NCI-H2196 (cell line): Measurements from ENCODE around the gene NPAS3.

Experiments used
- DNase-seq: peaks from one replicate; lab custom pipeline; 2025; ENCODE audit not compliant: unreplicated experiment; lab: John Stamatoyannopoulos, UW

The NPAS3 gene

DNA sequence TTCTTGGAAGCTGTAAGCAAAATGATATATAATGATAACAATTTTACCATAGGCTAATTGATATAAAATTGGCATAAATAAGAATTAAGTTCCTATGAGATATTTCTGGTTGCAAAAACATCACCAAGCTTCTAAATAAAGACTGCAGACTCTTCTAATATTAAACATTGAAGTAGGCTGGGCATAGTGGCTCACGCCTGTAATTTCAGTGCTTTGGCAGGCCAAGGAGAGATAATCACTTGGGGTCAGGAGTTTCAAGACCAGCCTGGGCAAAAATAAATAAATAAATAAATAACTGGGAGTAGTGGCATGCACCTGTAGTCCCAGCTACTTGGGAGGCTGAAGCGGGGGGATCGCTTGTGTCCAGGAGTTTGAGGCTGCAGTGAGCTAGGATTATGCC is 71.8 kb downstream of the NPAS3 start:
- DNase-seq = no peak

DNA sequence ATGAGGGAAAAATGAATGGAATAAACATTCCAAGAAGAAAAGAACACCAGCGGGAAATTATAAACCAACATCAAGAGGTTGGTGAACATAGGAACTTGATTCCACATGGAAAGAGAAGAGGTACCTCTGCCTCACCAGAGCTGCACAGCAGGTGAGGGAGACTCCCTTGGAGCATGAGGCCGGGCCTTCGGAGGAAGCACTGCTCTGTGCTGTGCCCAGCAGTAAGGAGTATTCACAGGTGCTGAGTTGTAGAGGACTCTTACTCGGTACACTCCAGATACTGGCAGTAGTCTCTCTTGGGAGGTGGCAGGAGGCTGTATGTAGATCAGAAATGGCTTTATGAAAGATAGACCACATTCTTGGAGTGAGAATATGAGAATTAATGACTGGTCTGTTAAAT is 76.0 kb downstream of the NPAS3 start:
- no peak for DNase-seq

DNA sequence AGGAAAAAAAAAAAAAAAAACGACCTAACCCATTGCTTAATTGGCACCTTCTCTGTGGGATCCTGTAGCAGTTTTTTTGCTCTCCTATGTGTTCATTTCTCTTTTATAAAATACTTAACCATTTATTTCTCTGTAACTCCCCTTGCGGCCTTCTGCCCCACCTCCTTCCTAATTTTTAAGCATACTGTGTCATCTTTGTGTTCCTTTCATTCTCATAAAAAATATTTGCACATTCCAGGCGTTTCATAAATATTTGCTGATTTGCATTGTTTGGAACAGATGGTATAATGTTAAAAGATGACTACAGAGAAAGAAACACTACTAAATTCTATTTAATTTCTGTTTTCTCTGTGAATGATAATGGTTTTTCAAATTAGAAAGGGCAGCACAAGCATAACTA is 77.9 kb downstream of the NPAS3 start:
- no peak for DNase-seq

DNA sequence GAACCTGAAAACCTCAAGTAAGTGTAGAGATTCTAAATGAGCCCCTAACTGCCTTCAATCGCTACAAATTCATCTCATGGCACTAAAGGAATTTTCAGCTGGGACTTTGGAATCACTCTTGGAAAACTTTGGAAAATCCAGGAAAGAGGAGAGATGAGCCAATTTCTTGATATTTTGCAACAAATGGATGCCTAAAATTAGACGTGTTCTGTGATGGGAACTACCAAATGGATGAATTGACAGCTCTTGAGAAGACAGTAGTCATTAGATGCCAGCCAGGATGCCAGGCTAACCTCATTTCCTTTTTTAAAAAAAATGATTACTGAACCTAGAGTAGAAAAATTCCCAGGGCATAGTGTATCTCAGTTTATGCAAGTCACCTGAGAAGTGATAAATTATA is 78.3 kb downstream of the NPAS3 start:
- no peak for DNase-seq

DNA sequence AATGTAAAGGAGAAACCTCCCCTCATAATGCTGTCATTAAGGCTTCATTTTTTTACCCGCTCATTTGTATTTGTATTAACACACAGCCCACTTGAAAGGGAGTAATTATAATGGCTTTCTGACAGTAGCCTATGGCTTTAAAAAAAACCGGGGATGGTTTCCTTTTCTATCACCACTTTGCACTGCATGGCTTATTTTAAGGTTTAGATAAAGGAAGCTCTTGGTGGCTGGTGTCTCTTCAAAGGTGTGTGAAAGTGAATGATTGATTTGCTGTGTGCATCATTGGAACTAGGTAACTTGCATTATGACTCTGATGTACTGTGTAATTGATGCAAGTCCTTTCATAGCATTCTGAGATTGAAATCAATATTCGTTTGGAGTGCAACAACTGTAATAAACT is 80.7 kb downstream of the NPAS3 start:
- DNase-seq = no peak

DNA sequence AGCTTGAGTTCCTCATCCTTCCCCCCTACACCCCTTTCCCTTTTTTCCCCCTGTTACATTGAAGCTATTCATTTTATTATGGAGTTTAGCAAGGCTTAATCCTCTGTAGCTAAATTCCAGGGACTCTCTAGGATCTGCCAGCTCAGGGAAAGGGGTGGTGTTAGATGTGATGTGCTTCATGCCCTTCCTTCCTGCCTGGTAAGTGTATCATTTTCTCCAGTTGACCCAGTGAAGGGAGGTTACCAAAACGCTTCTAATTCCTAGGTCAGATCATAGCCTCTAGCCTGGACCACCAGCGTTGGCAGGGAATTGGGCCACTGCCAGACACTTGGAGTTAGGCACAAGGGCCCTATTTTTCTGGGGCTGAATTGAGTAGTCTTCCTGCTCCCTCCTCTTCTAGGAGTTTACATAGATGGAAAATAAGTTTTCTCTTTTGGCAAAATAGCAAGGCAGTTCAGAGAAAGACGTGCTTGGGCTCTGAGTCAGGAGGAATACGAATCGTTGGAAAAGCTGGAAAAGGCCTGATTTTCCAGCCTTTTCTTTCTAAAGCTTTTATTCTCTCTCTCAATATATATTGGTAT is 88.3 kb downstream of the NPAS3 start:
- no peak for DNase-seq

DNA sequence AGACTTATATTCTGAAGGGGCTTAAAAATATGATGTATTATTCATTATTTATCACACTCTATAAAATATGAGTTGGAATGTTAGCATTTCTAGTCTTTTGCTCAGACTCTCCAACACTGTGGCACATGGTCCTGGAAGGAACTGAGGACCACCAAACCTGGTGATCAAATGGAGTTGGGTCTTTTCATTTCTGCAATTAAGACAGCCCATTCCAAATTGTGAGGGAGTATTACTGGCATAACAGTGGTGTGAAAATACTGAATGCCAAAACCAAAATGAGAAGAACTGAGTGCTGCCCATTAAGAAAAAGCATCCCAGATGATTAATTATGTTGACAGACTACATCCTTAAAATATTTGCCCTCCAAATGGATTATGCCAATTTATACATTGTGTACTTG is 90.8 kb downstream of the NPAS3 start:
- DNase-seq = no peak

DNA sequence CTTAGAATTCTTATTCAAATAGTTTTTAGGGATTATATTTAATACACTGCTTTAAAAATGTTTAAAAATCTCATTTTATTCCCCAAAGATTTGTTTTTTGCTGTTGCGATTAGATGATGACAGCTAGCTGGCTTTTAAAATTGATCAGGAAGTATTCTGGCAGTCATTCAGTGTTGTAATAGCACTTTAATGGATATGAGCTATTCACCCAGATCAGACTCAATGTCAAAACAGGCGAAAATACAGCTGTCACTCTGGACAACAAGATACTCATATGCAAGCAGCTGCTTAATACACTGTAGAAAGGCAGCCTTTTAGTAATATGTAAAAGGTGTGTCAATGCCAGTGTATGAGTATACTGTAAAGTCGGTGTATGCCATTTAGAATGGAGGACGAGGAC is 91.7 kb downstream of the NPAS3 start:
- no peak for DNase-seq

DNA sequence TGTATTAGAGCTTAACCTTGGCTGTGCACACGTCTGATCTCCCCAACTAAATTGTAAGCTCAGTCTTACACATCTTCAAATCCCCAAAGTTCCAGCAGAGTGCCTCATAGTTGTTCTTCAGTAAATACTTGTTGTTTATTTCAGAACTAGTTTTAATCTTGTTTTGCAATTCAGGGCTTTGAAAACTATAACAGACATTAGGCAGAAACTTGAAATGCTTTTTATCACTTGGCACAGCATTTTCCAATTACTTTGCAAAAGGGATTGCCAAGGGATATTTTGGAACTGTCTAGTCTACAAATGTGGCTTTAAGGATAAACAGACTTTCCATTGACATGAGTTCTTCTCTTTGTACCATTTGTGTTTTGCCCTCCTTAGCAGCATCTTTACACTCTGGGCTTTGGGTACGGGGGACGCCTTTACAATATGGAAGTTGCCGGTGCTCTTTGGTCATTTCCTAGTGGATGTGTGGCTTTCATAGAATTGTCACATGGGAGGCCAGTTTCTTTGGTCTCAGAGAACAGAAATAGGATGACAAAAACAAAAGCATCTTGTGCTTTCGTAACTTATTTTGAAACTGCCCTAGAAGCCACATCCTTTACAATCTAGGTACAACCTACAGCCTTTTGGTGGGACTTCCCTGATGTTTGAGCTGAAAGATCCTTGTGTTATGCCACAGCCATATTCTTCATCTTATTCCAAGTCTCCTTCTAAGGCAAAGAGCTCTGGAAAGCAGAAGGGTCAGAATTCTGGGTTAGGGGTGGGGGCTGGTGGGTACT is 96.9 kb downstream of the NPAS3 start:
- DNase-seq = no peak

DNA sequence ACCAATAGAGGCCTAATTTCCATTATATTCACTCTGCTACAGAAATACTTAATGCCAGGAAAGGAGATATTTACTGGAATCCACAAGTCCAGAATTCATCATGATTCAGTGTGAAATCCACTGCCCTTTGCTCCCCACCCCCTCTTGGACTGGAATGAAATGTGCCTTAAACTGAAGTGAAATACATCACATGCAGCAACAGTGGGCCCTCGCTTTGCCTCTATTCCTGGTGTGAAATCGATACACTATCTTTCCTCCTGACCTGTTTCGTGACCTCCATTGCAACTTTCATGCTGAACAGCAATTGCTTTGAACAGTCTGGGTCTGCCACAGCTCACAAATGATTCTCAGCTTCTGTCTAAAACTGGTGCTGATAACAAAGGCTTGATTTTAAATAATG is 100.6 kb downstream of the NPAS3 start:
- DNase-seq = no peak

DNA sequence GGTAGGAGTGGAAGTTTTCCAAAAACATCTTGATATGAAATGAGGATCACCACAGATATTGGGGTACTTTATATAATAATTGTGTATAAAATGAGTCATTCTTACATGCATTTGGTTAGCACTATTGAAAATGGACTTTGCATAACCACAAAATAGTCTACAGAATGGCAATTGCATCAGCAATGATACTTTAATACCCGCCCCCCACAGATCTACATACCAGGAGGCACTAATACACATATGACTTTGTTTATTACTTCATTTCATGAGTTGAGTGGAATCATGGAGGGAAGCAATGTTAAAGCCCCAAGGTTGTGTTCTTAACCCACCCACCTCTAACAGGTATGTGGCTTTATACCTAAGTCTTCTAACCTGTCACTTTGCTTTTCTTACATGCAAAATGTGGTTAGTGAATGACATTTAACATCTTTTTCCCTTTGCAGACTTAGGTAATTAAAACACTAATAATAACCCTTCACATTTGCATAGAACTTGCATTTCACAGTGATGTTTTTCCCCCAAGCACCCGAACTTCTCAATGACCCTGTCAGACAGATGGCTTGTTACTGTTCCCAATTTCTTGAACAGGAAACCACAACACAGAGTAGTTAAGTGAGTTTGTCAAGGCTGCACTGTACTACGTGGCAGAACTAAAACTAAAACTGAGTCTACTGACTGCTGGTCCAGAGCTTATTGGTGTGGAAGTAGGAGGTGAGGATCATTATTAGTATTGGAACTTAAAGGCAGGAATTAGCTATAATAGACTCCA is 101.9 kb downstream of the NPAS3 start:
- no peak for DNase-seq

DNA sequence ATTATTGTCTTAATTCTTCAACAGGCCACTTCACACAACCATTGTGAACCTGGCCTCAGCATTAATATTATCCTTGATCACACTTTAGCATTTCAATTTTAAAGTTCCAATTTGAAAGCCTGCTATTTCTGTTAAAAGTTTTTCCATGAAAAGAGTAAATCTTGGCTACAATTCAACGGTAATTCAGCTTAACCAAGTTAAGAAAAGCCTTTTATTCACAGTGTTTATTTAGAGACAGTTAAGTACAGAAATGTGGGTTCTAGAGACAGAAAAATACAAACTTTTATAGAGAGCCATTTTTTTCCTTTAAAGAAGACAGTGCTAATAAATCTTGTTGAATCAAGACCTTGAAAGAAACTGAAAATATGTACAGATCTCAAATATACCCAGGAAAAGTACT is 103.9 kb downstream of the NPAS3 start:
- no peak for DNase-seq

DNA sequence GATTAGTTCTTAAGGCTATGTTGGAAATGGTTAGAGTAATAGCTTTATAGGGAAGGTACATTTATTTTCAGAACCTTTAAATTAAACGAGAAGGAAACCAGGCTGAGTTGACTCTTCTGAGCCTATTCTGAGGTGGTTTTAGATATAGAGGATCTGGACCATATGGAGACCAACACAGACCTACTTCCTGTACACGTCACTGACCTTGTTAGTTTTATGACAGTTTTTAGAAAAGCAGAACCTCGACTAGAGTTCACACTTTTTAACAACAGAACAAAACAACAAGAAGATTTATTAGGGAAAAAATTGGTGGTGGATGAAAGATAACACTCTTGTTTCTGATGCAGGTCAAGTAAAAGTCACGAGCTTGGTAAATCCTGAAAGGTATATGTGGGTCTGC is 107.1 kb downstream of the NPAS3 start:
- DNase-seq = no peak

DNA sequence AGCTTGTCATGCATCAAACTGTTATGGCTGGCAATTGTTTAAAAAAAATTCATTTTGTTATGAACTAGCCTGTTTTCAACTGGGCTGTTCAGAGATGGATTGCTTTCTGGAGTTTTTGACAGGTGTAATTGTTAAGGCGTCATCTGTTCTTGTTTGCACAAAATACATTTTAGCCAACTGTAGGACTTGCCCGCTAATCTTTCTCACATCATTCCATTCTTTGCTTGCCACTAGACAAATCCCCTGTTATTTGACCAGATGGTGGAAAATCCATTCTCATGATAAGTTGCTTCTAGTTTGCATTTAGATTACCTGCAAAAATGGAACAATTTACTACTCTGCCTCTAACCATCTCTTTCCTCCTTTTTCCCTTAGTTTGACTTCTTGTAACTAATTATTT is 114.3 kb downstream of the NPAS3 start:
- DNase-seq = no peak

DNA sequence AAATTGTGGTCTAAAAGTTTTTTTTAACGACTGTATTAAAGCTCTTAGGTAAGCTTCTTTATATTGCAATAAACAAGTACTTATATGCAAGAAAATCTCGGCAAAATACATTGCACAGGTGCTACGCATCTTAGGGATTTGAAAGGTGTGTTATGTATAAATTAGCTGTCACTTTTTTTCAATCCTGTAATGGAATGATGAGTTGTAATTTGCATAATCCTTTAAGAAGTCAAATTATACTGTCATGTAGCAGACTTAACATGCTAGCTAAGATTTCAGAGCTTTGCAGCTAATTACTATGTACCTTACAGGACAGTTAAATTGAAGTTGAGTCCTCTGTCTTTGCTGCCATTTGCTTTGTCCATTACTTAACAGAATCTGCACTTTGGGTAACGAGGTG is 117.5 kb downstream of the NPAS3 start:
- no peak for DNase-seq

DNA sequence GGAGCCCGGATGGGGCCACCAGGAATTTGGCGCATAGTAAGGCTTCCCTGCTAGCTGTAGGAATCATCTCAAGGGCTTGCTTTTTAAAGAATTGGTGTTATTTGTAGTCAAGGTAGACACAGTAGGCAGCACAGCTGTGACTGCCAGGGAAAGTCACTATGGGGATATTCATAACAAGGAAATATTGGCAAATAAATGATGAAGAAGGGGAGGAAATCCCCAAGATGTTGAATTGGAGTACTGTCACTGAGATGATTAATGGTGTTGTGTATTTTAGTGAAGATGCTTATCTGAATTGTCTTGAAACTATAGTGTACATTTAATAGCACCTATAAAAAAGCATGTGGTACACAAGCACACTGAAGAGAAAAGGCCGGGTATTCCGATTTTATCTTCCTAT is 118.9 kb downstream of the NPAS3 start:
- DNase-seq = no peak

DNA sequence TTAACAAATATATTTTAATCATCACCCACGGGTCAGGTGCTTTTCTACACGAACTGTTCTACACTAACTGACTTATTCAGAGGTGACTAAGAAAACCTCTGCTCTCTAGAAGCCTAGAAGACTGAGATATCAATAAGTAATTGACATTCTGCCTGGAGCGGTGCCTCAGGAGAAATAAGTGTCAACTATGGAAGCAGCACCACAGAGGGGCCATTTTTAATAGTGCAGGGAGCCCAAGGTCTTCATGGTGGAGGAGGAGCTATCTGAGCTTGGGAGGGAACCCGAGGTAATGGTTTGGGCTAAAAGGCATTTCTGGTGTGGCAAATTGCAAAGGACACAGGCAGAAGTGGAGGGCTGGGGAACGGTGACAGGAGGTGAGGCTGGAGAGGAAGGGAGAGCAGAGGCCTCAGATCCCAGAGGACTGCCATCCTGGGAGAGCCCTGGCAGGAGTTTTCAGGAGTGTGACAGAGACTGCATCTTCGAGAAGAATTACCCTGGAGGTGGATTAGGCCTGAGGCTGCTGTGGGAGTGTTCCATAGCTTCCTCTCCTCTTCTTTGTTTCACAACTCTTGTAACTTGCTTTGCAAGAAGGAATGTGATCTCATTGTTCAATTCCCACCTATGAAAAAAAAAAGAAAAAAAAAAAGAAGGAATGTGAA is 123.1 kb downstream of the NPAS3 start:
- no peak for DNase-seq

DNA sequence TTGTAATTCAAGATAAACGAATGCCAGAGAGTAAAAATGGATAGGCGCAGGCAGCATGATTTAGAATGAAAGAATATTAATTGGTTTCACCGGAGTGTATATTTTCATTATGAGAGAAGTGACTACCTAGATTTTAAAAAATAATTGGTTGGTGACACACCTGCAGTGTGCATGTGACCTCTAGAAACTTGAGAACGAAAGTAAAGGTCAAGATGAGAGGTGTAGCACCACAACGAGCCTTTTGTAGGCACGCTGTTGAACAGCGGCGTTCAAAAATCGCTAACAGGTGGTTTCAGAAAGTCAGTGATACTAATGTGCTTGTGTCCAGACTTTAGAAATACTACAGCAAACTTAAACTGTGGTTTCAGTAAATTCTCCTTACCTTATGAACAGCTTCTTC is 123.8 kb downstream of the NPAS3 start:
- DNase-seq = peak; percentile 9

DNA sequence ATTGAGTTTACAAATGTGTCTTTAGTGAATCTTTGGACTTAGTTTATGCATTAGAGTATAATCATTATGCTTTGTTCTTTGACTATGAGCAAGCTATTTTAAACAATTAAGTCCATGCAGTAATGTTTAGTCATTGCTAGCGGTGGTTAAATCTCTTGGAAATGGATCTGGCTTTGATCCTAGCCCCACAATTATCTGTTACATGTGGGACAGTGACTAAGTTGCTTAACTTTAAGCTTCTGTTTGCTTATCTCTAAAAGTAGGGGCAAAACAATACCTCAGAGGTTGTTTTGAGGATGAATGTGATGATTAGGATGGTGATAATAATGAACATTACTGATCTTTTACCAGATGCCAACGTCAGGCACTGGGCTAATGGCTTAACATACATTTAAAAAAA is 124.2 kb downstream of the NPAS3 start:
- DNase-seq = no peak

DNA sequence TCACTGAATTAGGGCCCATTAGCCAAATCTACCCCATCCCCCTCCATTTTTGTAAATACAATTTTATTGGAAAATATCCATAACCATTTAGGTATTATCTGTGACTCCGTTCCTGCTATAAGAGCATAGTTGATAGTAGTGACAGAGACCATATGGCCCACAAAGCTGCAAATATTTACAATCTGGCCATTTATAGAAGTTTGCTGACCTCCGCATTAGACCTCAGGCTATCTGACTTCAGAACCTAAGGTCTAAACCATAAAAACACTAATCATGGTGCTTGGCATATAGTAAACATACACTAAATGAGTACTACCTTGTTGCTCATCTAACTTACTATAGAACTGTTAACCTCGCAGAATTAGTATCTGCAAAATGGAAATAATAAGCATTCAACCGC is 124.8 kb downstream of the NPAS3 start:
- DNase-seq = no peak

DNA sequence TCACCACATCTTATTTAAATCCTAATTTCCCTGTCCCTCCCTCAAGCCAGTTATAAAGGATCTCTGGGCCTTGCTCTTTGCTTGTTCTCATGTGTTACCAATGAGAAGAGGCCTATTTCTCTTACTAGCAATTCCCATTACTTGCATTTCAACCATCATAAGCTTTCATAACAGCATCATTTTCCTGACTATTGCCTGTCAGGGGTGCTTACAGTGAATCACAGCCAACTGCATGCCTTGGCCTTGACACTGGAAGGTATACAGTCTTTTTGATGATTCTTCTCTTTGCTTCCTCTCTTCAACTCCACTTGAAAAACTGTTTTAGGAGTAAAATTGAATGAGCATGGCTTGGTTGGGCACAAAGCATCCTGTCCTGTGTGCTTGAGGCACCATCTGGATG is 127.0 kb downstream of the NPAS3 start:
- no peak for DNase-seq

DNA sequence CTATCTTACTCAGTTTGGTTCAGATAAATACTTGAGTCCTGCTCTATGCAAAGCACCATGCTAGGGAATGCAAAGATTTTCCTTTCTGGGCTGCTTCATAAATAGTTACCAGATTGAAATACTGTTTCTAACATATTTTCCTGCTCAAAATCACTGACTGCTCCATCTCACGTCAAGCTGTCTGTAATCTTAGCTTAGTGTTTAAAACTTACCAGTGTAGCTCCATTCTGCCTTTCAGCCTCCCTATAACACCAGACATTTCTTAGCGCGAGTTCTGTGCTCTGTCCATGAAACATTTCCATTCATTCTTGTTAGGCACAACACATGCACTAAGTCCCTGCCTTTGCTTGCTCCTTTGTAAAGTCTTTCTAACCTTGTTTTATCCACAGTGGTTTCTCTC is 129.4 kb downstream of the NPAS3 start:
- DNase-seq = no peak
